BE2C (cell line): ENCODE results near the gene LMO1.

ENCODE experiments used
- DNase-seq: peaks from one replicate; pipeline ENCODE4 v3.0.0-alpha.2; 2020
- H3K27me3 ChIP-seq: fragments of 250-450 bp; sonication (Bioruptor Pico); 2 replicates; pipeline ENCODE4 v1.5.1; 2020; ENCODE audit warnings: mild to moderate bottlenecking
- H3K36me3 ChIP-seq: fragments of 250-450 bp; sonication (Bioruptor Pico); 2 replicates; pipeline ENCODE4 v1.5.1; 2020; ENCODE audit warnings: mild to moderate bottlenecking
- H3K4me1 ChIP-seq: fragments of 250-450 bp; sonication (Bioruptor Pico); 2 replicates; pipeline ENCODE4 v1.5.1; 2020
- H3K4me3 ChIP-seq: 2 replicates; pipeline ENCODE4 v1.5.1; 2011; ENCODE audit warnings: low read depth, low read length
- H3K9me3 ChIP-seq: fragments of 250-450 bp; sonication (Bioruptor Pico); 2 replicates; pipeline ENCODE4 v1.5.1; 2020
- TF ChIP-seq, protein P1 (sequence below): IDR thresholded peaks from 2 replicates; pipeline ENCODE4 v1.5.1; 2012; ENCODE audit warnings: mild to moderate bottlenecking, low read depth, low read length

The LMO1 gene

DNA sequence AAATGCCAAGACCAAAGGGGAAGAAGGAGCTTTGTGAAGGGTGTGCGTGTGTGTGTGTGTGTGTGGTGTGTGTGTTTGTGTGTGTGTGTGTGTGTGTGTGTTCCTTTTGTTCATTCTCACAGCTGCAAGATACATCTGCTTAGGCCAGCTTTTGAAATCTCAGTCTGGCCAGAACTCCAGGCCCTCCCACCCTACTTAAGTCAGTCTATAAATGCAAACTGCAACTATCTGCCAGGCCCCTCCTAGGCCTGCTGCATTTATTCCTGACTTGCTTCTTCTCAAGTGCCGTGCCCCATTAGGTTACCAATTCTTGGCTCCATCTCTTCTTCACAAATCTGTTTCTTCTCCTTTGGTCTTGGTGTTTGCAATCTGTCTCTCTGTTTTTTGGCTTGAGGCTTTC is 73.2 kb downstream of the LMO1 start:
- no peaks in the 10 kb centered on the region for H3K36me3 ChIP-seq
- peaks cover 4% of the 10 kb centered on the region; the same call in 1 of the 2 replicates for H3K4me1 ChIP-seq
- no peaks in the 10 kb centered on the region for H3K27me3 ChIP-seq
- DNase-seq: no peak
- TF ChIP-seq, protein P1, sequence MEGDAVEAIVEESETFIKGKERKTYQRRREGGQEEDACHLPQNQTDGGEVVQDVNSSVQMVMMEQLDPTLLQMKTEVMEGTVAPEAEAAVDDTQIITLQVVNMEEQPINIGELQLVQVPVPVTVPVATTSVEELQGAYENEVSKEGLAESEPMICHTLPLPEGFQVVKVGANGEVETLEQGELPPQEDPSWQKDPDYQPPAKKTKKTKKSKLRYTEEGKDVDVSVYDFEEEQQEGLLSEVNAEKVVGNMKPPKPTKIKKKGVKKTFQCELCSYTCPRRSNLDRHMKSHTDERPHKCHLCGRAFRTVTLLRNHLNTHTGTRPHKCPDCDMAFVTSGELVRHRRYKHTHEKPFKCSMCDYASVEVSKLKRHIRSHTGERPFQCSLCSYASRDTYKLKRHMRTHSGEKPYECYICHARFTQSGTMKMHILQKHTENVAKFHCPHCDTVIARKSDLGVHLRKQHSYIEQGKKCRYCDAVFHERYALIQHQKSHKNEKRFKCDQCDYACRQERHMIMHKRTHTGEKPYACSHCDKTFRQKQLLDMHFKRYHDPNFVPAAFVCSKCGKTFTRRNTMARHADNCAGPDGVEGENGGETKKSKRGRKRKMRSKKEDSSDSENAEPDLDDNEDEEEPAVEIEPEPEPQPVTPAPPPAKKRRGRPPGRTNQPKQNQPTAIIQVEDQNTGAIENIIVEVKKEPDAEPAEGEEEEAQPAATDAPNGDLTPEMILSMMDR: no peak
- H3K9me3 ChIP-seq: no peaks in the 10 kb centered on the region
- H3K4me3 ChIP-seq: no peak overlapping the region

DNA sequence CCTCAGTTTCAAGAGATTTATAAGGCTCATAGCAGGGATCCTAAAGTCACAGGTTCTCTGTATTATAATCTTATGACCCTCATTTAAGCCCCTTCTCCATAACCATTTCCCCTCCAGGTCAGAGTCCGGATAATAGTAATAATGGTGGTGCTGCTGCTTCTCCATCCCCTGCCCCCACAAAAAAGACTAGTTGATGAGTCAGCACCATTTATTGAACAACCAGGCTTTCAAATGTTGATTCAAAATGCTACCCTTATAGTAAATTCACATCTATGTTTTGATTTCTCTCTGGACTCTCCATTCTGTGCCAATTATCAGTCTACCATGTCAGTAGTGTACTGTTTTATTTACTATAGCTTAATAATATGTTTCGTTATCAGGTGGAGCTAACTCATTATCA is 77.2 kb downstream of the LMO1 start:
- H3K27me3 ChIP-seq: no peaks in the 10 kb centered on the region
- no peak overlapping the region for H3K4me3 ChIP-seq
- no peaks in the 10 kb centered on the region for H3K4me1 ChIP-seq
- no peaks in the 10 kb centered on the region for H3K36me3 ChIP-seq
- TF ChIP-seq, protein P1: no peak
- H3K9me3 ChIP-seq: no peaks in the 10 kb centered on the region
- no peak for DNase-seq

DNA sequence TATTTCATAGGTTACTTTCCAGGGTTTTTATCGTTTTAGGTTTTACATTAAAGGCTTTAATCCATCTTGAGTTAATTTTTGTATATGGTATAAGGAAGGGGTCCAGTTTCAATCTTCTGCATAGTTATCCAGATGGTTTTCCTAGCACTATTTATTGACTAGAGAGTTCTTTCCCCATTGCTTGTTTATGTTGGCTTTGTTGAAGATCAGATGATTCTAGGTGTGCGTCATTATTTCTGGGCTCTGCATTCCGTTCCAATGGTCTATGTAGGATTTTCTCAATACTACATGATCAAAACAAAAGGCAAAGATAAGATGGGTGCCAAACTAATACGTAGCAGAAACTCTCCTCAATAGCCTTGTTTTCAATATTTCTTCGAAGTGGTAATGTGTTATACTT is 80.6 kb downstream of the LMO1 start:
- Histone ChIP-seq H3K4me3 (no peak overlapping the region), H3K27me3 (no peaks in the 10 kb centered on the region), H3K36me3 (no peaks in the 10 kb centered on the region), H3K9me3 (no peaks in the 10 kb centered on the region), H3K4me1 (no peaks in the 10 kb centered on the region)
- no peak for DNase-seq
- TF ChIP-seq, protein P1: no peak

DNA sequence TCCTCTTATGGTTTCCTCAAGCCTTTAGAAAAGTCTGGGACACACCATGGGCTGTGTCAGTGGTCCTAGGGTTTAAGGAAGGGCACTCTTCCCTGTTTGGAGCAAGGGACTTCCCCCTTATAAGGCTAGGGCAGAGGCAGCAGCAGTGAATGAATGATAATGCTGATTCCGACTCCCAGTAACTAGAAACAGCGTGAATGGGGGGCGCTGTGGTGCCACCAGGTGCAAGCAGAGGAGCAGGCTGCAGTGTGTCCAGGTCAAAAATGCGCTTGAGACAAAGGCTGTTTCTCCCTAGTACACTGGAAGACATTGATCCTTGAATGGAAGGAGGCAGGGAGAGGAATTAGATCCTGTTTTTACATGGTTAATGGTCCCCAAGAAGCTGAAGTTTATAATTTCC is 83.2 kb downstream of the LMO1 start:
- DNase-seq: no peak
- Histone ChIP-seq H3K36me3 (no peaks in the 10 kb centered on the region), H3K4me1 (no peaks in the 10 kb centered on the region), H3K4me3 (no peak overlapping the region), H3K27me3 (no peaks in the 10 kb centered on the region), H3K9me3 (no peaks in the 10 kb centered on the region)
- TF ChIP-seq, protein P1: no peak

GRCh38 chr11:8178297-8178696 is 85.4 kb downstream of the LMO1 start:
- Histone ChIP-seq H3K27me3 (no peaks in the 10 kb centered on the region), H3K36me3 (no peaks in the 10 kb centered on the region), H3K9me3 (no peaks in the 10 kb centered on the region), H3K4me3 (no peak overlapping the region), H3K4me1 (no peaks in the 10 kb centered on the region)
- TF ChIP-seq, protein P1: no peak
- DNase-seq: no peak

GRCh38 chr11:8177136-8177535 is 86.5 kb downstream of the LMO1 start:
- H3K27me3 ChIP-seq: no peaks in the 10 kb centered on the region
- no peaks in the 10 kb centered on the region for H3K4me1 ChIP-seq
- H3K4me3 ChIP-seq: no peak overlapping the region
- TF ChIP-seq, protein P1: no peak
- no peaks in the 10 kb centered on the region for H3K36me3 ChIP-seq
- DNase-seq: no peak
- no peaks in the 10 kb centered on the region for H3K9me3 ChIP-seq
